Measurements from ENCODE around the gene ZDHHC5.
"Not testable (repeated sequence)": the region's sequence is repeated elsewhere in the genome, so short reads cannot be mapped to it uniquely, and the experiment has no call there.

ZDHHC5 gene

GRCh38 chr11:57647960-57648800 is 19.7 kb upstream of the ZDHHC5 start:
- Mint-ChIP-seq H3K27me3 (peaks cover 51% of the 10 kb centered on the region), H3K9me3 (no peaks in the 10 kb centered on the region), H3K36me3 (no peaks in the 10 kb centered on the region), H3K27ac (no peak overlapping the region), H3K4me3 (no peak overlapping the region), H3K4me1 (peaks cover 33% of the 10 kb centered on the region)
- DNase-seq (ENCODE audit: low spot score in 2 of 2): peak in 1 of 2 donors; percentile 24
- no peak for ATAC-seq (ENCODE audit: low read depth)

DNA sequence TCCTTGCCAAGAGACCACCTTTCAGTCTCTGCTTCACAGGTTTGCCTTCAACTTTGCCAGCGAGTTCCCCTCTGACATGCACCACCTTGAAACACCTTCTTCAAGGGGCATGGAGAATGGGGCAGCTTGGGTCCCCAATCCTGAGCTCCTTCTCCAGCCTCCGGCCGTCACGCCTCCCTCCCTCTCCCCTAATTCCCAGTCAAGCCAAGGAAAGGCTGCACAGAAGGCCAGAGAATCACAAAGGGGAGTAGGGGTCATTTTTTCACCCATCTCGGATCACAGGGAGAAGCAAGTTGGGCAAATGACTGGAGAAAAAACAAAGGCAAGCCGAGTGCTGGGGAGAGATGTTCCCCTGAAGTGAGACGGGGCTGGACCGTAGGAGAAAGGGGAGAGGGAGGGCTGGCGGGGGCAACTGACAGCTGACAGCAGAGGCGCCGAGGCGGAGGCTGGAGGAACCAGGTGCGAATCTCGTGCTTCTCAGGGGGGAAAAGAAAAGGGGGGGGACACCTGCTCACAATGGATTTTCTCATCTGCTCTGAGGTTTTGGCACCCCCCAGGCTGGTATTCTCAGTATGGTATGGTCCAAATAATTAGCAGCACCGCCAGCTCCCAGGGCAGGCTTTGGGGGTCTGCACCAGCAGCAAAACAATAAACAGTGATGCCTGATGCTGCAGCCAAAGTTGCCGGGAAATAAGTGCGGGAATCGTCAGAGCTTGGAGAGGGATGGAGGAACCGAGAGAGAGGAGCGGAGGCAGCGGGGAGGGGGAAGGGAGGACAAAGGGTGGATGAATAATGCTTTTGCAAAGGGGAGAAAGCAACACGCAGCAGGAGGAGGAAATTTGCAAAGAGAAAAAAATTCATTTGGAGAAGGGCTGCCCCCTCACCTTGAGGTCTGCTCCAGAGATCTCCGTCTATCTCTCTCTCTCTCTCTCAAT is 18.8 kb upstream of the ZDHHC5 start:
- ATAC-seq (ENCODE audit: low read depth): no peak
- H3K27me3 Mint-ChIP-seq: peaks cover 47% of the 10 kb centered on the region
- H3K36me3 Mint-ChIP-seq: no peaks in the 10 kb centered on the region
- no peaks in the 10 kb centered on the region for H3K9me3 Mint-ChIP-seq
- DNase-seq (ENCODE audit: low spot score in 2 of 2): no peak
- peaks cover 35% of the 10 kb centered on the region for H3K4me1 Mint-ChIP-seq
- H3K27ac Mint-ChIP-seq: no peak overlapping the region
- peak overlapping the region; percentile 70 for H3K4me3 Mint-ChIP-seq

DNA sequence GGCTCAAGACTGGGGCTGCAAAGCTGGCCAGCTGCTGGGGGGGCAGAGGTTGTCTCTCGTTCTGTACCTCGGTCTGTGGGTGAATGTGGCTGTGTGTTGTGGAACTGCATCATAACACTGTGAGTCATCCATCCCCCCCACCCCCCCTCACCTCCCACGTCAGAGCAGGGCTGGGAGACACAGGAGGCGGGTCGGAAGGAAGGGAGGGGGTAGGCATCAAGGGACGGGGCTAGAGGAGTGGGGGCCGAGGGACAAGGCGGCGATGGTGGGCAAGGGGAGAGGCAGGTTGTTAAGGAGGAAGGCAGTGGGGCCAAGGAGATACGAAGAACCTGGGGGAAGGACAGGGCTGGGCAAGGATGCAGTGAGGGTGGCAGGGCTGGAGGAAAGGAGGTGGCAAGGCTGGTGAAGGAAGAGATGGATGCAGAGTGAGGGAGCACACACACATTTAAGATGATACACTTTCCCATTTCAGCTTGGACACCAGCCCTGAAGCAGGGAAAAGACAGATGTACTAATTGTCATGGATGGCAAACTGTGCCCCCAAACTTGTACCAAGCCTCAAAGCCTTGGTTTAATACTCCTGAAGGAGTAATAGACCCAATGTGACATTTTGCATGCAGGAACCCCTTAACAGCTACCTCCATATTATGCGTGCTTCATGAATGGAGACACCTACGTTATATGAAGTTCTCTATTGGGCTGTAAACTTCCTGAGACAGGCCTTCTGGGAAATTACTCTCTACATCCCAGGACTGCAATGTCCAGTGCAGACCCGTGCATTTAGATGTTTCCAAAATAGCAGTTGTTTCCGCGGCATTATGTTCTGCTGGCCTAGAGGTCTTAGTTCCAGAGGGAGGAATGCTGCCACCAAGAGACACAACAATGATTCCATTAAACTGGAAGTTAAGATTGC is 17.8 kb upstream of the ZDHHC5 start, which contains the start of gene YPEL4:
YPEL4 (minus strand) TSS at position 87 of the 913 bp plus-strand sequence. CDS start 2,805 bp downstream, outside the sequence.
- Mint-ChIP-seq H3K4me1 (peaks cover 35% of the 10 kb centered on the region), H3K27ac (no peak within 1 kb of the TSS), H3K9me3 (no peaks in the 10 kb centered on the region), H3K4me3 (peak within 1 kb of the TSS; percentile 70), H3K36me3 (no peaks in the 10 kb centered on the region), H3K27me3 (peaks cover 45% of the 10 kb centered on the region)
- ATAC-seq (ENCODE audit: low read depth): peak; percentile 59
- DNase-seq (ENCODE audit: low spot score in 2 of 2): no peak

DNA sequence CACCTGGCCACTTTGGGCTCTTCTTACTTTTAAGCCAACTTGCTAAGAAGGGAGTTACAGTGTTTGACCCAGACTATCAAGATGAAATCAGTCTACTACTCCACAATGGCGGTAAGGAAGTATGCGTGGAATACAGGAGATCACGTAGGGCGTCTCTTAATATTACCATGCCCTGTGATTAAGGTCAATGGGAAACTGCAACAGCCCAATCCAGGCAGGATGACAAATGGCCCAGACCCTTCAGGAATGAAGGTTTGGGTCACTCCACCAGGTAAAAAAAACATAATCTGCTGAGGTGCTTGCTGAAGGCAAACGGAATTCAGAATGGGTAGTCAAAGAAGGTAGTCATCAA is 17.2 kb upstream of the ZDHHC5 start:
- DNase-seq (ENCODE audit: low spot score in 2 of 2): no peak
- Mint-ChIP-seq H3K27me3 (peaks cover 41% of the 10 kb centered on the region), H3K27ac (no peak overlapping the region), H3K36me3 (no peaks in the 10 kb centered on the region), H3K9me3 (no peaks in the 10 kb centered on the region), H3K4me1 (peaks cover 35% of the 10 kb centered on the region), H3K4me3 (no peak overlapping the region)
- no peak for ATAC-seq (ENCODE audit: low read depth)

GRCh38 chr11:57651408-57651807 is 16.5 kb upstream of the ZDHHC5 start:
- Mint-ChIP-seq H3K27ac (no peak overlapping the region), H3K27me3 (peaks cover 36% of the 10 kb centered on the region), H3K4me1 (peaks cover 34% of the 10 kb centered on the region), H3K9me3 (no peaks in the 10 kb centered on the region), H3K4me3 (no peak overlapping the region), H3K36me3 (no peaks in the 10 kb centered on the region)
- DNase-seq (ENCODE audit: low spot score in 2 of 2) (no peak), ATAC-seq (ENCODE audit: low read depth) (no peak)

GRCh38 chr11:57652230-57652629 is 15.7 kb upstream of the ZDHHC5 start:
- not testable (repeated sequence) for H3K27ac Mint-ChIP-seq

DNA sequence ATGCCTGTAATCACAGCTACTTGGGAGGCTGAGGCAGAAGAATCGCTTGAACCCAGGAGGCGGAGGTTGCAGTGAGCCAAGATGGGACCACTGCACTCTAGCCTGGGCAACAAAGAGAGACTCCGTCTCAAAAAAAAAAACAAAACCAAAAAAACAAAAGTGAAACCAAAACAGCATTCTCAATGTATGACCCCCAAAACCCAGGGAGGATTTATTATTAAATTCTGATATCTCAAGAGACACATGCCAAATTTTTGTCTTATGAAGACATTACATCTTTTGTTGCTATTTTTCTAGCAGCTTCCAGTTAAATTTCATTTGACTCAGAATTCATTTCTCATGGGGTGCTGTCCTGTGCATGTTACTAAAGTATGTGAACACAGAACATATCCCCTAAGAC is 15.3 kb upstream of the ZDHHC5 start:
- H3K4me3 Mint-ChIP-seq: peak overlapping the region; percentile 27
- DNase-seq (ENCODE audit: low spot score in 2 of 2) (no peak), ATAC-seq (ENCODE audit: low read depth) (no peak)
- H3K9me3 Mint-ChIP-seq: no peaks in the 10 kb centered on the region
- peaks cover 26% of the 10 kb centered on the region for H3K4me1 Mint-ChIP-seq
- peaks cover 24% of the 10 kb centered on the region for H3K27me3 Mint-ChIP-seq
- H3K36me3 Mint-ChIP-seq: no peaks in the 10 kb centered on the region
- no peak overlapping the region for H3K27ac Mint-ChIP-seq

More at GRCh38 chr11:57652230-57652629, 15.7 kb upstream of the ZDHHC5 start:
- H3K4me3 Mint-ChIP-seq: peak overlapping the region; percentile 27
- H3K36me3 Mint-ChIP-seq; DNase-seq (ENCODE audit: low spot score in 2 of 2); H3K9me3 Mint-ChIP-seq; ATAC-seq (ENCODE audit: low read depth): not testable (repeated sequence)
- H3K27me3 Mint-ChIP-seq: peaks cover 28% of the 10 kb centered on the region
- peaks cover 30% of the 10 kb centered on the region for H3K4me1 Mint-ChIP-seq

- no peaks in the 10 kb centered on the region for H3K9me3 Mint-ChIP-seq
- no peak overlapping the region for H3K4me3 Mint-ChIP-seq
- no peak overlapping the region for H3K27ac Mint-ChIP-seq
- peaks cover 20% of the 10 kb centered on the region for H3K27me3 Mint-ChIP-seq
- no peaks in the 10 kb centered on the region for H3K36me3 Mint-ChIP-seq
- DNase-seq (ENCODE audit: low spot score in 2 of 2) (no peak), ATAC-seq (ENCODE audit: low read depth) (no peak)
- H3K4me1 Mint-ChIP-seq: peaks cover 27% of the 10 kb centered on the region
Measured at GRCh38 chr11:57653163-57653562, 14.8 kb upstream of the ZDHHC5 start.

DNA sequence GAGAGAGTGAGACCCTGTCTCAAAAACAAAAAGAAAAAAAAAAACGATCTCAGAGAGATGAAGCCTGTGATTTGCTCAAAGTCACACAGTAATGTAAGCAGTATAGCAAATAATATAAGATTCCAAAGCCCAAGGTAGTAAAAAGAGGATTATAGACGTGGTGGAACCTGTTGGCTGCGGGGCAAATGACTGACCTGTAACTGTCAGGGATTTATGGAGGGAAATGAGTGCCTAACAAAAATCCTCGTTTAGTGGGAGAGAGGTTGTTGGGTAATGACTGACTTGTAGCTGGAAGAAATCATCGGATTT is 11.1 kb upstream of the ZDHHC5 start:
- Mint-ChIP-seq H3K9me3 (no peaks in the 10 kb centered on the region), H3K27ac (peak overlapping the region; percentile 85), H3K36me3 (no peaks in the 10 kb centered on the region), H3K4me3 (peak overlapping the region; percentile 72), H3K4me1 (peaks cover 13% of the 10 kb centered on the region), H3K27me3 (no peaks in the 10 kb centered on the region)
- DNase-seq (ENCODE audit: low spot score in 2 of 2) (no peak), ATAC-seq (ENCODE audit: low read depth) (no peak)

- Mint-ChIP-seq H3K27ac (peak within 1 kb of the TSS; percentile 85), H3K4me3 (peak within 1 kb of the TSS; percentile 98), H3K4me1 (peaks cover 13% of the 10 kb centered on the region), H3K27me3 (no peaks in the 10 kb centered on the region), H3K9me3 (no peaks in the 10 kb centered on the region), H3K36me3 (peaks cover 4% of the 10 kb centered on the region)
- ATAC-seq (ENCODE audit: low read depth) (peak; percentile 94), DNase-seq (ENCODE audit: low spot score in 2 of 2) (peak; percentile 92 to 94)
Measured at GRCh38 chr11:57657194-57658022, 10.5 kb upstream of the ZDHHC5 start, which contains the start of gene CLP1. TSS of gene CLP1 (plus strand) at chr11:57657762. CDS start at chr11:57659477, 1,715 bp downstream.

DNA sequence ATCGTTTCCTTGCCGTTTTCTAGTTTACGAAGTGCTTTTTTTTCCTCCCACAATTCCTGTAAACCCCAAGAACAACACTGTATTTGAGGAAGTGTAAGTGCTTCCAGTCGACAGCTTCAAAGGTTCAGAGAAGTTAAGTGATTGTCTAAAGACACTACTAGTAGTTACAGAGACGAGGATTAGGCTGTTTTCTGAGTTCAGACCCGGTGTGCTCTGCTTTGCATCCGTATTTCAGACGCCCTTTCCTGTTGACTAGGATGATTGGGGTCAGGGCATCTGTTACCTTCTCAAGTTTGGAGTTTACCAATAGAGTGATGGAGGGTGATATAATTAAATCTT is 9.9 kb upstream of the ZDHHC5 start:
- peaks cover 5% of the 10 kb centered on the region for H3K36me3 Mint-ChIP-seq
- ATAC-seq (ENCODE audit: low read depth) (peak; percentile 43), DNase-seq (ENCODE audit: low spot score in 2 of 2) (no peak)
- no peaks in the 10 kb centered on the region for H3K9me3 Mint-ChIP-seq
- peaks cover 16% of the 10 kb centered on the region for H3K4me1 Mint-ChIP-seq
- H3K27ac Mint-ChIP-seq: peak overlapping the region; percentile 85
- no peaks in the 10 kb centered on the region for H3K27me3 Mint-ChIP-seq
- H3K4me3 Mint-ChIP-seq: peak overlapping the region; percentile 98

DNA sequence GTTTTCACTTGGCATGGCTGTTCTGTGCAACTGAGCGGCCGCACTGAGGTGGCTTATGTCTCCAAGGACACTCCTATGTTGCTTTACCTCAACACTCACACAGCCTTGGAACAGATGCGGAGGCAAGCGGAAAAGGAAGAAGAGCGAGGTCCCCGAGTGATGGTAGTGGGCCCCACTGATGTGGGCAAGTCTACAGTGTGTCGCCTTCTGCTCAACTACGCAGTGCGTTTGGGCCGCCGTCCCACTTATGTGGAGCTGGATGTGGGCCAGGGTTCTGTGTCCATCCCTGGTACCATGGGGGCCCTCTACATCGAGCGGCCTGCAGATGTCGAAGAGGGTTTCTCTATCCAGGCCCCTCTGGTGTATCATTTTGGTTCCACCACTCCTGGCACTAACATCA is 8.2 kb upstream of the ZDHHC5 start:
- Mint-ChIP-seq H3K4me3 (no peak overlapping the region), H3K27ac (no peak overlapping the region), H3K9me3 (no peaks in the 10 kb centered on the region), H3K36me3 (peaks cover 5% of the 10 kb centered on the region), H3K27me3 (no peaks in the 10 kb centered on the region), H3K4me1 (peaks cover 12% of the 10 kb centered on the region)
- no peak for ATAC-seq (ENCODE audit: low read depth)
- DNase-seq (ENCODE audit: low spot score in 2 of 2): no peak

DNA sequence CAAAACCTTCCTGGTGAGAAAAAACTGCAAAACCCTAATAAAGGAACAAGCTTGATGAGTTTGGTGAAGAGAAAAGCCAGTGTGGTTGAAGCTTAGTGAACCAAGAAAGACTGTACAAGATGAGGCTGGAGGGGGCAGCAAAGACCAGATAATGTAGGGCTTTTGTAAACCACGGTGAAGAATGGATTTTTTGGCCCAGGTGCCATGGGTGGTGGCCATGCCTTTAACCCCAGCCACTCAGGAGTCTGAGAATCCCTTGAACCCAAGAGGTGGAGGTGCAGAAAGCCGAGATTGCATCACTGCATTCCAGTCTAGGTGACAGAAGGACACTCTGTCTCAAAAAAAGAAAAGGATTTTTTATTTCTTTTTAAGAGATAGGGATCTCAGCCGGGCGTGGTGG is 5.0 kb upstream of the ZDHHC5 start:
- ATAC-seq (ENCODE audit: low read depth) (no peak), DNase-seq (ENCODE audit: low spot score in 2 of 2) (no peak)
- peaks cover 12% of the 10 kb centered on the region for H3K4me1 Mint-ChIP-seq
- no peaks in the 10 kb centered on the region for H3K27me3 Mint-ChIP-seq
- peaks cover 5% of the 10 kb centered on the region for H3K36me3 Mint-ChIP-seq
- no peaks in the 10 kb centered on the region for H3K9me3 Mint-ChIP-seq
- H3K4me3 Mint-ChIP-seq: no peak overlapping the region
- H3K27ac Mint-ChIP-seq: no peak overlapping the region
